Ishikawa (cell line): ENCODE results near the gene DEPDC1B.

Experiments used
- CEBPB ChIP-seq: IDR thresholded peaks from 2 replicates; pipeline ENCODE4 v1.6.1; 2012
- EGR1 ChIP-seq: IDR thresholded peaks from 2 replicates; pipeline ENCODE4 v1.6.1; 2012
- EP300 ChIP-seq: IDR thresholded peaks from 2 replicates; pipeline ENCODE4 v1.6.1; 2012; ENCODE audit warnings: borderline replicate concordance
- FOXM1 ChIP-seq: IDR thresholded peaks from 2 replicates; pipeline ENCODE4 v1.6.1; 2012; ENCODE audit warnings: low read depth, borderline replicate concordance
- RAD21 ChIP-seq: IDR thresholded peaks from 2 replicates; pipeline ENCODE4 v1.6.1; 2012; ENCODE audit warnings: low read depth
- REST ChIP-seq: IDR thresholded peaks from 2 replicates; pipeline ENCODE4 v1.6.1; 2012; ENCODE audit warnings: low read depth, mild to moderate bottlenecking
- TAF1 ChIP-seq: IDR thresholded peaks from 2 replicates; pipeline ENCODE4 v1.6.1; 2012; ENCODE audit warnings: low read depth, mild to moderate bottlenecking
- USF1 ChIP-seq: IDR thresholded peaks from 2 replicates; pipeline ENCODE4 v1.6.1; 2012
- ZBTB7A ChIP-seq: IDR thresholded peaks from 2 replicates; pipeline ENCODE4 v1.6.1; 2012; ENCODE audit warnings: low read depth

GRCh38 chr5:60674251-60675069 is 25.5 kb downstream of the DEPDC1B start:
- TF ChIP-seq EGR1 (no peak), ZBTB7A (no peak), USF1 (no peak), REST (no peak), EP300 (no peak), CEBPB (no peak), TAF1 (no peak), RAD21 (no peak), FOXM1 (no peak)
